Measurements from ENCODE around the gene KIF13A. TPM values are rescaled to one million over a fixed set of nuclear protein-coding genes. Genes with fewer than 3 reads are reported as not detected.

Gene KIF13A
- polyA plus RNA-seq, 4 donors: 24.9 to 34.9 (median 28.7) TPM

DNA sequence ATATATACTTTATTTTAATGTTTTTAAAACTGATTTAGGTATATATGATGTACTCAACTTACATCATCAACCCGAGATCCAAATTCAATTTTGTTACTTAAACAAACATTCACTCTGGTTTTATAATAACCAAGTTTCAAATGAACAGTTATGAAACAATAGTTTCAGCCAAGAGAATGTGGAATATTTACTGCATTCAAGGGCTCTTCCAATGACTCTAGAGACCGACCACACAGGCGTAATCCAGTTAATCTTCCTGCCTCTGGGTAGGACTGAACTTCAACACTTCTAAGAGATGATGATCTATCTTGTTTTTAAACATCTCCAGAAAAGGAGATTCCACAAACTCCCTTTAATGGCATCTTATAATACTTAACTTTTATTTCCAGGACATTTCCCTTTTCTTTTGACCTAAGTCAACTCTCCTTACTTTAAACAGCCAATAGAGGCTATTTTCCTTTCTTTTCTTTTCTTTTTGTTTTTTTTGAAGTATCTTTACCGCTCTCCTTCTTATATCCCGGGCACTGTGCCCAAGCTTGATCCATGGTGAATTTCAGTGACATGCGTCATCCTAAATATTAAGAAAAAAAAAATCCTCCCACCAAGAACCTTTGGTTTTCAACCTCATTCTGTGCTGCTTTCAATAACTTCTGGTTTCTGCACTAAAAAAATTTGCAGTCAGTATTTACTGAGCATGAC is 110.1 kb downstream of the KIF13A start:
- Histone ChIP-seq H3K27ac (ENCODE audit: low read depth in 1 of 3, low read length in 2 of 3) (no peak overlapping the region), H3K4me1 (ENCODE audit: control insufficient read depth in 3 of 3, insufficient read depth in 2 of 3, low read depth in 1 of 3, low read length in 2 of 3) (peaks cover 3 to 19% (median 4%) of the 10 kb centered on the region in 3 donors), H3K9me3 (ENCODE audit: control insufficient read depth in 2 of 2, insufficient read depth in 1 of 2, low read depth in 1 of 2, low read length in 1 of 2) (no peaks in the 10 kb centered on the region), H3K36me3 (ENCODE audit: control insufficient read depth in 3 of 3, insufficient read depth in 2 of 3, low read depth in 1 of 3, low read length in 3 of 3) (peaks cover 0 to 3% (median 0%) of the 10 kb centered on the region in 3 donors), H3K27me3 (ENCODE audit: control insufficient read depth in 3 of 3, insufficient read depth in 3 of 3, low read length in 3 of 3) (no peaks in the 10 kb centered on the region), H3K4me3 (ENCODE audit: low read depth in 1 of 3, low read length in 3 of 3) (no peak overlapping the region)
- 76 to 90% (median 86%) methylated on average over 6 of the region's 6 CpGs for WGBS, 3 donors
- no peak for FAIRE-seq
- DNase-seq: no peak

DNA sequence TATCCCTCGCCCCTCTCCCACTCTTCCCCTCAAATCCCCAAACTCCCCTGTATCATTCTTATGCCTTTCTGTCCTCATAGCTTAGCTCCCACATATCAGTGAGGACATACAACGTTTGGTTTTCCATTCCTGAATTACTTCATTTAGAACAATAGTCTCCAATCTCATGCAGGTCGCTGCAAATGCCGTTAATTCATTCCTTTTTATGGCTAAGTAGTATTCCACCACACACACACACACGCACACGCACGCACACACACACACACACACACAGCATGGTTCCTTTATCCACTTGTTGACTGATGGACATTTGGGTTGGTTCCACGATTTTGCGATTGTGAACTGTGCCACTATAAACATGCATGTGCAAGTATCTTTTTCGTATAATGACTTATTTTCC is 112.7 kb downstream of the KIF13A start:
- 76 to 78% (median 76%) methylated on average over 10 of the region's 10 CpGs for WGBS, 3 donors
- Histone ChIP-seq H3K9me3 (ENCODE audit: control insufficient read depth in 2 of 2, insufficient read depth in 1 of 2, low read depth in 1 of 2, low read length in 1 of 2) (no peaks in the 10 kb centered on the region), H3K27me3 (ENCODE audit: control insufficient read depth in 3 of 3, insufficient read depth in 3 of 3, low read length in 3 of 3) (no peaks in the 10 kb centered on the region), H3K4me1 (ENCODE audit: control insufficient read depth in 3 of 3, insufficient read depth in 2 of 3, low read depth in 1 of 3, low read length in 2 of 3) (peaks cover 3 to 19% (median 4%) of the 10 kb centered on the region in 3 donors), H3K36me3 (ENCODE audit: control insufficient read depth in 3 of 3, insufficient read depth in 2 of 3, low read depth in 1 of 3, low read length in 3 of 3) (peaks cover 0 to 3% (median 2%) of the 10 kb centered on the region in 3 donors), H3K27ac (ENCODE audit: low read depth in 1 of 3, low read length in 2 of 3) (no peak overlapping the region), H3K4me3 (ENCODE audit: low read depth in 1 of 3, low read length in 3 of 3) (no peak overlapping the region)
- FAIRE-seq (no peak), DNase-seq (no peak)

DNA sequence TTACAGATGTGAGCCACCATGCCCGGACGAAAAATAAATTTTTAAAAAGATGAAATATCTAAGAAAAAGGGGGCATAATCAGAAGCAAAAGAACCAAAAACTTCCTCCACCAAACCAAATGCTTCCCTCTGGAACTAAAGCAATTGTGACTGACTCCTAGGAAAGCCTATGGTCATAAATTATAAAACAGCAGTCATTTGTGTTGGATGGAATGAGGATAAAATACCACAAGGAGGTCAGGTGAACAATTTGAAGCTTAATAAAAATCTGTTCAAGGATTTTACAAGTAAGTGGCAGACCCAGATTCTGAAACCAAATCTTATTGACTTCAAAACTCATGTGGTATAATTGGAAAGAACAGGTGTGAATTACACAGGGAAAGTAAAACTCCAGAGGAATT is 114.5 kb downstream of the KIF13A start:
- H3K4me3 ChIP-seq (ENCODE audit: low read depth in 1 of 3, low read length in 3 of 3): no peak overlapping the region
- WGBS, 3 donors: 91 to 100% (median 97%) methylated on average over 2 of the region's 2 CpGs
- H3K27me3 ChIP-seq (ENCODE audit: control insufficient read depth in 3 of 3, insufficient read depth in 3 of 3, low read length in 3 of 3): no peaks in the 10 kb centered on the region
- FAIRE-seq (no peak), DNase-seq (no peak)
- H3K4me1 ChIP-seq (ENCODE audit: control insufficient read depth in 3 of 3, insufficient read depth in 2 of 3, low read depth in 1 of 3, low read length in 2 of 3): peaks cover 0 to 11% (median 4%) of the 10 kb centered on the region in 3 donors
- peaks cover 0 to 3% (median 2%) of the 10 kb centered on the region in 3 donors for H3K36me3 ChIP-seq (ENCODE audit: control insufficient read depth in 3 of 3, insufficient read depth in 2 of 3, low read depth in 1 of 3, low read length in 3 of 3)
- H3K27ac ChIP-seq (ENCODE audit: low read depth in 1 of 3, low read length in 2 of 3): no peak overlapping the region
- no peaks in the 10 kb centered on the region for H3K9me3 ChIP-seq (ENCODE audit: control insufficient read depth in 2 of 2, insufficient read depth in 1 of 2, low read depth in 1 of 2, low read length in 1 of 2)

DNA sequence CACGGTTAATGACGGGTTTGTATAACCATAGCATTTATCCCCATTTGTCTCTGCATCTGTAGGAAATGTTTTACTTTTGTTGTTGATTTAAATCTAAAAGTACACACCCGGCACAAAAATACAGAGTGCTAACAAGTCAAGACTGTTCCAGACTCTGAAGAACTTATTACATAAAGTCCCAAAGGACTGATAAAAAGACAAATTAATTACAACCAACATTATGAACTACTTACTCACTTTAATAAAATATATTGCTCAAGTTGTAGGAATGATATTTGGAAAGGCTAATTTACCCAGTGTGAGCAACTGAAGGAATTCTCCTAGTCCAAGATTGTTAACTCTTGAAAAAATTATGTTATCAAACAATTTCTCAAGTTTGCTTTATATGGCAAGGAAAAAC is 115.6 kb downstream of the KIF13A start:
- Histone ChIP-seq H3K4me3 (ENCODE audit: low read depth in 1 of 3, low read length in 3 of 3) (no peak overlapping the region), H3K36me3 (ENCODE audit: control insufficient read depth in 3 of 3, insufficient read depth in 2 of 3, low read depth in 1 of 3, low read length in 3 of 3) (peaks cover 0 to 3% (median 2%) of the 10 kb centered on the region in 3 donors), H3K27me3 (ENCODE audit: control insufficient read depth in 3 of 3, insufficient read depth in 3 of 3, low read length in 3 of 3) (no peaks in the 10 kb centered on the region), H3K4me1 (ENCODE audit: control insufficient read depth in 3 of 3, insufficient read depth in 2 of 3, low read depth in 1 of 3, low read length in 2 of 3) (peaks cover 0 to 11% (median 4%) of the 10 kb centered on the region in 3 donors), H3K9me3 (ENCODE audit: control insufficient read depth in 2 of 2, insufficient read depth in 1 of 2, low read depth in 1 of 2, low read length in 1 of 2) (no peaks in the 10 kb centered on the region), H3K27ac (ENCODE audit: low read depth in 1 of 3, low read length in 2 of 3) (no peak overlapping the region)
- FAIRE-seq: no peak
- 75 to 98% (median 92%) methylated on average over 3 of the region's 3 CpGs for WGBS, 3 donors
- DNase-seq: no peak

DNA sequence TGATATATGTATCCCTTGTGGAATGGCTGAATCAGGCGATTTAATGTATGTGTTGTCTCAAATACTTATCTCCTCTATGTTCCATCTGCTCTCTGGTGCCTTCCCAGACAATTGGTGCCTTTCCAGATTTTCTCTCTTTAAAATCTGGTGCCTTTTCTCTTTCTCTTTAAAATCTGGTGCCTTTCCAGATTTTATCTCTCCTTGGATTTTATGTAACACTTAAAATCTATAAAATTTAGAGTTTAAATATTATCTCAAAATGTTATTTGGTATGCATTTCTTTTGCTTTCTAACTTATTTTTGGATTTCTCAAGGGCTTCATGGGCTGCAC is 116.3 kb downstream of the KIF13A start:
- no peak overlapping the region for H3K27ac ChIP-seq (ENCODE audit: low read depth in 1 of 3, low read length in 2 of 3)
- peaks cover 0 to 3% (median 2%) of the 10 kb centered on the region in 3 donors for H3K36me3 ChIP-seq (ENCODE audit: control insufficient read depth in 3 of 3, insufficient read depth in 2 of 3, low read depth in 1 of 3, low read length in 3 of 3)
- FAIRE-seq: no peak
- H3K4me1 ChIP-seq (ENCODE audit: control insufficient read depth in 3 of 3, insufficient read depth in 2 of 3, low read depth in 1 of 3, low read length in 2 of 3): peaks cover 0 to 6% (median 1%) of the 10 kb centered on the region in 3 donors
- 94 to 96% (median 94%) methylated on average over 1 of the region's 1 CpG for WGBS, 3 donors
- H3K27me3 ChIP-seq (ENCODE audit: control insufficient read depth in 3 of 3, insufficient read depth in 3 of 3, low read length in 3 of 3): no peaks in the 10 kb centered on the region
- H3K9me3 ChIP-seq (ENCODE audit: control insufficient read depth in 2 of 2, insufficient read depth in 1 of 2, low read depth in 1 of 2, low read length in 1 of 2): no peaks in the 10 kb centered on the region
- DNase-seq: no peak
- no peak overlapping the region for H3K4me3 ChIP-seq (ENCODE audit: low read depth in 1 of 3, low read length in 3 of 3)

- Histone ChIP-seq H3K4me3 (ENCODE audit: low read depth in 1 of 3, low read length in 3 of 3) (no peak overlapping the region), H3K27me3 (ENCODE audit: control insufficient read depth in 3 of 3, insufficient read depth in 3 of 3, low read length in 3 of 3) (no peaks in the 10 kb centered on the region), H3K36me3 (ENCODE audit: control insufficient read depth in 3 of 3, insufficient read depth in 2 of 3, low read depth in 1 of 3, low read length in 3 of 3) (peaks cover 0 to 5% (median 2%) of the 10 kb centered on the region in 3 donors), H3K4me1 (ENCODE audit: control insufficient read depth in 3 of 3, insufficient read depth in 2 of 3, low read depth in 1 of 3, low read length in 2 of 3) (peaks cover 0 to 1% (median under 1%) of the 10 kb centered on the region in 3 donors), H3K9me3 (ENCODE audit: control insufficient read depth in 2 of 2, insufficient read depth in 1 of 2, low read depth in 1 of 2, low read length in 1 of 2) (no peaks in the 10 kb centered on the region), H3K27ac (ENCODE audit: low read depth in 1 of 3, low read length in 2 of 3) (no peak overlapping the region)
- DNase-seq (no peak), FAIRE-seq (no peak)
- 85 to 94% (median 91%) methylated on average over 5 of the region's 5 CpGs for whole genome bisulfite sequencing, 3 donors
Observed at GRCh38 chr6:17870300-17871188, 116.9 kb downstream of the KIF13A start.

- H3K27ac ChIP-seq (ENCODE audit: low read depth in 1 of 3, low read length in 2 of 3): no peak overlapping the region
Observed at GRCh38 chr6:17869753-17870050, 117.7 kb downstream of the KIF13A start.

DNA sequence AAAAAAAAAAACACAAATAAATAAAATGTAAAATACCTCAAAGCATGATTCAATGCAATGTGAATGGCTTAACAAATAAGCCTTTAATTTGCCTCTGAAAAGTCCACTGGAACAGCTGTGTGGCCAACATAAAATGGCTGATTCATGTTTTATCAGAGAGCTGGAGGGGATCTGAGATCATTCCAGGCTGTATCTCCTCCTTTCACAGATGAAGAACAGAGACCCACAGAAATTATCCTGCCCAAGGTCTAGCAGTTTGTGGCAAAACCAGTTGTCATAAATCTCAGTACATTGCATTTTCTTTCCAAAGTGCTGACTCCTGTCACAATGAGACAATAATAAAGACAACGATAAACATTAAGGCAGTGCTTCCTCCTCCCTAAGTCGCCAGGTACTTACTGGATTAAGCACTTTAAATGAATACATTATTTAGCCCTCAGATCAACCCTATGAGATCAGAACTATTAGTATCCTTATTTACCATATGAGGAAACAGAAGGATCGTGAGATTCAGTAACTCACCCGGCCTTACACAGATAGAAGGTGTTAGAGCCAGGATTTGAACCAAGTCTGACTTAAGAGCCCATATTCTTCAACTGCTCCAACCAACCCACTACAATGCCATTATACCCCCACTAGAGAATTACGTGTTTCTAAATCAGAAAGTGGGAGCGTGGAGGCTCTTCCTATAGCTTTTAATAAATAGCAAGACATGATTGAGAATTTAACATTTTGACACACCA is 118.3 kb downstream of the KIF13A start:
- no peaks in the 10 kb centered on the region for H3K9me3 ChIP-seq (ENCODE audit: control insufficient read depth in 2 of 2, insufficient read depth in 1 of 2, low read depth in 1 of 2, low read length in 1 of 2)
- peaks cover 0 to 5% (median 2%) of the 10 kb centered on the region in 3 donors for H3K36me3 ChIP-seq (ENCODE audit: control insufficient read depth in 3 of 3, insufficient read depth in 2 of 3, low read depth in 1 of 3, low read length in 3 of 3)
- H3K27ac ChIP-seq (ENCODE audit: low read depth in 1 of 3, low read length in 2 of 3): no peak overlapping the region
- H3K27me3 ChIP-seq (ENCODE audit: control insufficient read depth in 3 of 3, insufficient read depth in 3 of 3, low read length in 3 of 3): no peaks in the 10 kb centered on the region
- DNase-seq (no peak), FAIRE-seq (no peak)
- H3K4me3 ChIP-seq (ENCODE audit: low read depth in 1 of 3, low read length in 3 of 3): no peak overlapping the region
- 76 to 87% (median 77%) methylated on average over 6 of the region's 6 CpGs for WGBS, 3 donors
- no peaks in the 10 kb centered on the region for H3K4me1 ChIP-seq (ENCODE audit: control insufficient read depth in 3 of 3, insufficient read depth in 2 of 3, low read depth in 1 of 3, low read length in 2 of 3)

More at GRCh38 chr6:17869753-17870050, 117.7 kb downstream of the KIF13A start:
- Histone ChIP-seq H3K4me3 (ENCODE audit: low read depth in 1 of 3, low read length in 3 of 3) (no peak overlapping the region), H3K27me3 (ENCODE audit: control insufficient read depth in 3 of 3, insufficient read depth in 3 of 3, low read length in 3 of 3) (no peaks in the 10 kb centered on the region), H3K9me3 (ENCODE audit: control insufficient read depth in 2 of 2, insufficient read depth in 1 of 2, low read depth in 1 of 2, low read length in 1 of 2) (no peaks in the 10 kb centered on the region), H3K4me1 (ENCODE audit: control insufficient read depth in 3 of 3, insufficient read depth in 2 of 3, low read depth in 1 of 3, low read length in 2 of 3) (no peaks in the 10 kb centered on the region), H3K36me3 (ENCODE audit: control insufficient read depth in 3 of 3, insufficient read depth in 2 of 3, low read depth in 1 of 3, low read length in 3 of 3) (peaks cover 0 to 5% (median 2%) of the 10 kb centered on the region in 3 donors)
- FAIRE-seq (no peak), DNase-seq (no peak)
- WGBS, 3 donors: 60 to 95% (median 78%) methylated on average over 3 of the region's 3 CpGs

Data from small intestine (tissue), 7 donors.